SHP77 (cell line): ENCODE data around the gene QRFP.
"Not testable (repeated sequence)": the region's sequence is repeated elsewhere in the genome, so short reads cannot be mapped to it uniquely, and the experiment has no call there.

Experiments used
- DNase-seq, 2 experiments: peaks; one replicate each; lab custom pipeline; 2025; lab: John Stamatoyannopoulos, UW

QRFP gene

GRCh38 chr9:130919559-130920145 is 23.0 kb upstream of the QRFP start:
- no peak for DNase-seq

DNA sequence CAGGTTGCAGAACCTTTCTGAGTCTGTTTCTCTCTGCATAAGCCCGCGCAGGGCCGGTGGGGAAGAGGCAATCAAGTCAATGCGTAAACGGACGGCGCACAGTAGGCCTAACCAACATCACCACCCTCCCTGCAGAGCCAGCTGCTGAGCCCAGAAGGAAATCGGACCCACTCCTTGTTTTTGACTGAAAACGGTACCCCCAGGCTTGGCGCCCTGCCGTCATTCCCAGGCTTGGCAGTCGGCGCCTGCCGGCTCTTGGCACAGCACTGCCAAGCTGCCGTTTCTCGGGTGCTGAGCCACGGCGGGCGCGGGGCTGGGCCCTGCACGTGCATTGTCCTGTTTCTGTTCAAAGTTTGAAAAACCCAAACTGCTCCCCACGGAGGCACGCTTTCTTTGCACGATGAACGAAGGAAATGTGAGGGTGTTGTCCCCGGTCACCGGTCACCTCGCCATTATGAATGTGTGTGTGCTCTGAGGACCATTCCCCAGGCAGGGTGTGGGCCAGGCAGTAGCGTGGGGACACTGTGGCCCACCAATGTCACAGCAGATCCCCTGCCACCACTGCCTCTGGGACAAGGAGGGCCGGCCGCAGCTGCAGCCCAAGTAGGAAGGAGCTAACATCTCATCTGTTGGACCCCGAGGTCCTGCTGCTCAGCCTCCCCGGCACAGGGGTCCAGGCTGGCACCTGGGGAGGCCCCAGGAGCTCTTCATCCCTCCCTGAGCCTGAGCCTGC is 22.4 kb upstream of the QRFP start:
- no peak for DNase-seq

GRCh38 chr9:130918101-130918825 is 21.7 kb upstream of the QRFP start:
- DNase-seq: no peak

- DNase-seq: no peak
Observed at GRCh38 chr9:130917168-130917960, 20.8 kb upstream of the QRFP start.

- no peak for DNase-seq
Observed at GRCh38 chr9:130915096-130915447, 18.5 kb upstream of the QRFP start.

- no peak for DNase-seq
Observed at GRCh38 chr9:130914417-130915095, 17.9 kb upstream of the QRFP start.

DNA sequence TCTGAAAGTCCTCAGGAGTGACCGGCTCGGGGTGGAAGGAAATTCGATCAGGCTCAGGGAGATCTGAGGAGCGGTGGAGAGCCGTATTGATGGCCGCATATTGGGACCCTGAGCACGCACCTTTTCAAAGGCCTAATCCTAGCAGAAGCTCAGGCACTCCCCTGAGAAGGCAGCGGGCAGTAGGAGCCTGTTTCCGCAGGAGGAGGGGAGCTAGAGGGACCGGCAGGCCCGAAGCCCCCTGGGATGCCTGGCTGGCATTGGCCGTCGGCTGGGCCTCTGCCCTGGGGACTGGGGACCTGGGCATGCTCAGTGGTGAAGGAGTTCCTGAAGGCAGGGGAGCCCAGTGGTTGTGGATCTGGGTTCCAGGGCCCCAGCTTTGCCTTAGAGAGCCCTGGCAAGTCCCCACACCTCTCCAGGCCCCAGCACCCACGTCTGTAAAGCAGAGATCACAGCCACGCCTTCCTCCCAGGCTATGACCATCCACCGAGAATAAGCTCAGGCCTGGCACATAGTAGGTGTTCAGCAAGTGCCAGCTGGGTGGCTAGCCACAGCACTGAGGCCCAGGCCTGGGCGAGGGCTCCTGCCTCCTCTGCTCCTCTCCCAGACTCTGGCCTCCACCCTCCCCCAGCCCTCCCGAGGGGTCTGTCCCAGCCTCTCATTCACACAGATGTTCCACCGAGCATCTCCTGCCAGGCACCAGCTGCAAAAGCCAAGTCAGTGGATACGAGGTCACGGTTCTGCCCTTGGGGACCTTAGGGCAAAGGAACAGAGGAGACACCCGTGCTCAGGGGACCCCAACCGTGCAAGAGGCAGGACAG is 17.2 kb upstream of the QRFP start:
- DNase-seq: no peak

DNA sequence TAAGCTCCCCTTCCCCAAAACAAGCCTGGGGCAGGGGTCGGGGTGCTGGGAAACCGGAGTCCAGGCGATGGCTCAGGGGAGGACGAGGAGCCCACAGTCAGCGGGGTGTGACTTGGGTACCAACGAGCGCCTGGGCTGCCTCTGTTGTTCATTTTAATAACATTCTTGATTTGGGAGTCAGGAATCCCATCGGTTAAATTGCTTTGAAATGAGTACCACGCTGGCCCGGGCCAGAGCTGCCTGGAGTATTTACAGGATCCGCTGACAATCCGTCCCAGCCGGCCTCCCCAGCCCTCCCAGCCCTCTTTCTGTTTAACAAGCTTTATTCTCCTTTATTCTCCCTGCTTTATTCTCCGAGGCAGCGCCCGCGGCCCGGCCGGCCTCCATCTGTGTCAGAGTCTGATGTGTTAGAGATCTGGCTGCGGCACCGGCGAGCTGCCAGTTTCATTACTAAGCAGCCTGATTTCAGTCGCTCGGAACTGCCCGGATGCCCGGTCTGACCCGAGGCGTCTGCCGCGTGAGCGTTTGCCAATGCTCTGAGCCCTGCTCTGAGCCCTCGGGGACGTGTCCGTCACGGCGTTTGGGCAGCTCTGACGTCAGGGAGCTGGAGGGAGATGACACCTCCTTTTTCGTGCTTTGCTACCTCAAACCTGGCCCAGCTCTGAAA is 16.5 kb upstream of the QRFP start:
- peak in 1 of 2 experiments; percentile 27 for DNase-seq

GRCh38 chr9:130911254-130912049 is 14.8 kb upstream of the QRFP start:
- no peak for DNase-seq

- not testable (repeated sequence) for DNase-seq
Observed at GRCh38 chr9:130910670-130911069, 14.1 kb upstream of the QRFP start.

DNA sequence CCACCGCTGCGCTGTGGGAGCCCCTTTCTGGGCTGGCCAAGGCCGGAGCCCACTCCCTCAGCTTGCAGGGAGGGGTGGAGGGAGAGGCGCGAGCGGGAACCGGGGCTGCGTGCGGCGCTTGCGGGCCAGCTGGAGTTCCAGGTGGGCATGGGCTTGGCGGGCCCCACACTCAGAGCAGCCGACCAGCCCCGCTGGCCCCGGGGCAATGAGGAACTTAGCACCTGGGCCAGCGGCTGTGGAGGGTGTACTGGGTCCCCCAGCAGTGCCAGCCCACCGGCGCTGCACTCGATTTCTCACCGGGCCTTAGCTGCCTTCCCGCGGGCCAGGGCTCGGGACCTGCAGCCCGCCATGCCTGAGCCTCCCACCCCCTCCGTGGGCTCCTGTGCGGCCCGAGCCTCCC is 13.4 kb upstream of the QRFP start:
- DNase-seq: not testable (repeated sequence)

DNA sequence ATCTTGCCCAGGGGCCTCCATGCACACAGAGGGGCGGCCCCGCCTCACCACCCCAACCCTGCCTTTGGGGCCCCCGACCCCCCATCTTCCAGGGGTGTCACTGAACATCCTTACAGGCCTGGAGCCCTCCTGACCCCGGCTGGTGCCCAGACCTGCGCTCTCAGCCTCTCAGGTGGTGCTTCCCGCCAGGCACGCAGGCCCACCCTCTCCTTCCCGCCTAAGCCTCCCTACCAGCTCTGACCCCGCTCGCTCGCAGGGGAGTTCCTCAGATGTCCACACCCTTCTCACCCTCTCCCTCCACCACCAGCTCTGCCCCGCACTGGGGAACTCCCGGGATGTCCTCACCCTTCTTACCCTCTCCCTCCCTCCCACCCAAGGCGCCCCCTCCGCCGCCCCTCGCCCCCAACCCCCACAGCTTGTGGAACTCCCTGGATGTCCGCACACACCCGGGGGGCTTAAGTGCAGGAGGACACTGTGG is 12.3 kb upstream of the QRFP start:
- DNase-seq: no peak

- peak in 1 of 2 experiments; percentile 22 for DNase-seq
Observed at GRCh38 chr9:130908146-130908877, 11.7 kb upstream of the QRFP start.

DNA sequence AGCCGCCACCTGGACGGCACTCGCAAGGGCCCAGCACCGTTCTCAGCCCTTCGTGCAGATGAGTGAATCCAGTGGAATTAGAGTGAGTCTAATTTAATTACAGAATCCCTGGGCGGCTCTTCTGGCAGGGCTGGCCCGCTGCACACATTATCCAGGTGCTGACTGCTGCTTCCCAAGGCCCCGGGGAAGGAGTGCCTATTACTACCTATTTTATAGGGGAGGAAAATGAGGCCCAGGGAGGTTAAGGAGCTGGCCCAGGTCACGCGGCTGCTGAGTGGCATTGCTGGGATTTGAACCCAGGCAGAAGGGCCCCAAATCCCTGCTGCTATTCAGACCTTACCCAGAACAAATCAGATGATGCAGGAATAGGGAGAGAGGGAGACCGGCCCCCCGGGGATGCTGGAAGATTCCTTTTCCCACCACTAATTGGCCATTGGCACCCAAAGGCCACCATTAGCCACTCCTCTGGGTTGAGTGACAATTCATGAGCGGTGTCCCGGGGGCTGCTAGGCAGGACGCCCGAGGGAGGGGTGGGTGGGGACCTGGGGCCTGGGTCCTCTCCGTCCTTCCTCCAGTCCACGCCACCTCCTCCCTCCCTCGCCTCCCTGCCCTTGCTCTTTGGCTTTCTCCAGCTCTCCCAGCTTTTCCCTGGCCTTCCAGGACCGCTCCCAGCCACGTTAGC is 10.3 kb upstream of the QRFP start:
- DNase-seq: no peak

DNA sequence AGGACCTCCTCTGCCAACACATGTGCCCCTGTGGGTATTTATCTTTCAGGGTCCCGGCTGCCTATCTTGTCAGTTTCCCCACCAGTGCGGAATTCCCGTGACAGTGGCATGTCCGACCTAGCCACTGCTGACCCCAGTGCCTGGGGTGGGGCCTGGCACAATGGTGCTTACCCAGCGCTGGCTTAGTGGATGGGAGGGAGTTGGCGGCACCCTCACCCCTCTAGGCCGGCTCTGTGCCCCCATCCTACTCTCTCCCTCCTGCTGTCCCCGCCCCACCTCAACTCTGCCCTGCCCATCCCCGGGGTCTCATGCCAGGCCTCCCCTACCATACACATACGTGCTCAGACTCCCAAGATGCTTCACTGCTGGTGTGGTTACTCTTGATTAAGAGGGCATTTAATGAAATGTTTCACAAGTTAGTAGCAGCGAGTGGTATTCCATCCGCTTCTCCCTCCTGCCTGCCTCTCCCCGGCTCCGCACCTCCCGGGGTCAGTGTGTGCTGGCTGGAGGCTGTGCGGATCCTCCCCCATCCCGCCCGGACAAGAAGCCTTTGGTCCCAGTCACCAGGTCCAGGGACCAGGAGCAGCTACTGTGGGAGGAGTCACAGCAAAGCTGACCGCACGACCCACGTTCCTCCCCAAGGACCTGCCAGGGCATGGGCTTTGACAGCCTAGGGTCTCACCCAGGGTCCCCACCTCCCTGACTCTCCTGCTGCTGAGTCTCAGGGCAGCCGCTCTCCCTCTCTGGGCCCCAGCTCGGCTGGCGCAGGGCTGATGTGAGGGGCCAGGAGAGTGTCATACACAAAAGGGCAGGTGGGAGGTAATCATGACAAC is 9.5 kb upstream of the QRFP start:
- DNase-seq: no peak

DNA sequence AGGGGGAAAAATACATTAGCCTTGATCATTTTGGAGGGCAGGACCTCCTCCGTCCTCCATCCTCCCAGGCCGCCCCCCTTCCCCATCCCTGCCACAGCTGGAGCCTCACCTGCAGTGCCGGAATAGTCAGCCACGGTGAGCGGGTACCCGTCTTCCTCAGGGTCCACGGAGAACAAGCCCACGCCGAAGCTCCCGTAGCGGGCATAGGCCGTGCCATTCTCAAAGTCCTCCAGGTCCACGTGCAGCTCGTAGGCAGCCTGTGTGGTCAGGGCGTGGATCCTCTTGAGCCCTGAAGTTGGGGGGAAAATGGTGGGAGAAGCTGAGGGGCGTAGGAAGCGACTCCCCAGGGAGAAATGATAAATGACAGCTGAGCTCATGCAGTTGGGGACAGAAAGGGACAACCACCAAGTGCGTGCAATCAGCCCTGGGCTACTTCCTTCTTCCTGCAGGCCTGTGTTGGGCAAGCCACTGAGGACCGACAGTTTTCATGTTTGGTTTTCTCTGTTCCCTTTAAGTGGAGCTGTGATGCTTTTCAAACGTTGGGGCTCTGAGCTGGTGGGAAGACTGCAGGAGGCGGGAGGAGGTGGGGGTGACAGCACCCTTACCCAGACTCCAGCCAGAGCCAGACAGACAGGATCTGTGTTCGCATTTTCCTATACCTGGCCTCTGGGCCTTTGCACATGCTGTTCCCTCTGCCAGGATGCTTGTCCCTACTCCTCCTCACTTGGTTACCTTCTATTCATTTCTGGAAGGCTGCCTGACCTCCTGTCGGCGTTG is 8.7 kb upstream of the QRFP start:
- DNase-seq: no peak
